SK-N-SH (cell line): Measurements from ENCODE around the gene CRTC3. TPM values are rescaled to one million over a fixed set of nuclear protein-coding genes. Genes with fewer than 3 reads are reported as not detected.

Source experiments
- CHD2 ChIP-seq: fragments of 150-350 bp; IDR thresholded peaks from 2 replicates; pipeline ENCODE4 v1.6.1; 2018; ENCODE audit warnings: low read length; ENCODE audit not compliant: partially characterized antibody
- CTCF ChIP-seq: fragments of 200-600 bp; sonication (generic); IDR thresholded peaks from 2 replicates; pipeline ENCODE4 v1.6.1; 2017; ENCODE audit warnings: antibody characterized with exemption, mild to moderate bottlenecking, moderate library complexity
- ELF1 ChIP-seq: IDR thresholded peaks from 2 replicates; pipeline ENCODE4 v1.4.0; 2012
- EZH2phosphoT487 ChIP-seq: fragments of 200-600 bp; sonication (generic); IDR thresholded peaks from 2 replicates; pipeline ENCODE4 v1.6.1; 2017; ENCODE audit warnings: low read depth, mixed run types, mild to moderate bottlenecking, antibody characterized with exemption, moderate library complexity, borderline replicate concordance
- GABPA ChIP-seq: IDR thresholded peaks from 2 replicates; pipeline ENCODE4 v1.4.0; 2012; ENCODE audit warnings: low read depth, mild to moderate bottlenecking
- IRF3 ChIP-seq: fragments of 150-350 bp; IDR thresholded peaks from 2 replicates; pipeline ENCODE4 v1.6.1; 2016; ENCODE audit warnings: mild to moderate bottlenecking, low read depth, low read length
- JUND ChIP-seq: IDR thresholded peaks from 2 replicates; pipeline ENCODE4 v1.4.0; 2012
- MAX ChIP-seq: IDR thresholded peaks from 2 replicates; pipeline ENCODE4 v1.4.0; 2012; ENCODE audit warnings: low read depth
- MEF2A ChIP-seq: IDR thresholded peaks from 2 replicates; pipeline ENCODE4 v1.4.0; 2012; ENCODE audit warnings: low read depth, borderline replicate concordance
- MXI1 ChIP-seq: IDR thresholded peaks from 2 replicates; pipeline ENCODE4 v1.6.1; 2012; ENCODE audit warnings: mild to moderate bottlenecking, low read depth, low read length, improper control_type of control experiment
- NRF1 ChIP-seq: IDR thresholded peaks from 2 replicates; pipeline ENCODE4 v1.6.1; 2012; ENCODE audit warnings: low read depth, mild to moderate bottlenecking, low read length
- POLR2AphosphoS5 ChIP-seq: IDR thresholded peaks from 2 replicates; pipeline ENCODE4 v1.6.1; 2012; ENCODE audit warnings: low read depth, low read length
- RAD21 ChIP-seq: IDR thresholded peaks from 2 replicates; pipeline ENCODE4 v1.6.1; 2012; ENCODE audit warnings: mild to moderate bottlenecking, low read length
- RCOR1 ChIP-seq: fragments of 150-350 bp; IDR thresholded peaks from 2 replicates; pipeline ENCODE4 v1.6.1; 2017; ENCODE audit warnings: antibody characterized with exemption, low read length
- TAF1 ChIP-seq: IDR thresholded peaks from 2 replicates; pipeline ENCODE4 v1.6.1; 2012; ENCODE audit warnings: low read depth, mild to moderate bottlenecking, low read length, moderate library complexity, borderline replicate concordance
- TCF12 ChIP-seq: IDR thresholded peaks from 2 replicates; pipeline ENCODE4 v1.4.0; 2012
- TEAD4 ChIP-seq: IDR thresholded peaks from 2 replicates; pipeline ENCODE4 v1.4.0; 2012; ENCODE audit warnings: mild to moderate bottlenecking, borderline replicate concordance; ENCODE audit not compliant: insufficient read depth
- USF1 ChIP-seq: IDR thresholded peaks from 2 replicates; pipeline ENCODE4 v1.4.0; 2012; ENCODE audit warnings: low read depth, borderline replicate concordance
- YY1 ChIP-seq: IDR thresholded peaks from 2 replicates; pipeline ENCODE4 v1.4.0; 2012; ENCODE audit warnings: low read depth, mild to moderate bottlenecking
- polyA plus RNA-seq, 3 experiments: library from polyadenylated mRNA; depleted of rRNA; stranded (reverse); fragments of >200 nt; gene quantifications; 2 replicates each; pipeline ENCODE4 v1.2.3, GENCODE V29; 2012
- TF ChIP-seq, protein P1 (sequence below): IDR thresholded peaks from 2 replicates; pipeline ENCODE4; 2012

The CRTC3 gene
- polyA plus RNA-seq, 1 of the 3 experiments (the other 2 are of a cell fraction), result 16.7 TPM

- peak; percentile 37; the same call in 1 of the 2 replicates for TF ChIP-seq TEAD4
- no peak for TF ChIP-seq TAF1
- TF ChIP-seq RCOR1, result no peak
- TF ChIP-seq JUND, result peak; percentile 59; the same call in 1 of the 2 replicates
- TF ChIP-seq GABPA, result no peak
- no peak for TF ChIP-seq USF1
- no peak for TF ChIP-seq YY1
- TF ChIP-seq, protein P1, sequence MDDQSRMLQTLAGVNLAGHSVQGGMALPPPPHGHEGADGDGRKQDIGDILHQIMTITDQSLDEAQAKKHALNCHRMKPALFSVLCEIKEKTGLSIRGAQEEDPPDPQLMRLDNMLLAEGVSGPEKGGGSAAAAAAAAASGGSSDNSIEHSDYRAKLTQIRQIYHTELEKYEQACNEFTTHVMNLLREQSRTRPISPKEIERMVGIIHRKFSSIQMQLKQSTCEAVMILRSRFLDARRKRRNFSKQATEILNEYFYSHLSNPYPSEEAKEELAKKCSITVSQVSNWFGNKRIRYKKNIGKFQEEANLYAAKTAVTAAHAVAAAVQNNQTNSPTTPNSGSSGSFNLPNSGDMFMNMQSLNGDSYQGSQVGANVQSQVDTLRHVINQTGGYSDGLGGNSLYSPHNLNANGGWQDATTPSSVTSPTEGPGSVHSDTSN, result peak; percentile 57; the same call in 1 of the 2 replicates
- TF ChIP-seq EZH2phosphoT487, result no peak
- no peak for TF ChIP-seq CHD2
- TF ChIP-seq RAD21, result no peak
- no peak for TF ChIP-seq CTCF
- no peak for TF ChIP-seq MEF2A
- peak; percentile 96 for TF ChIP-seq MAX
- peak; percentile 79; the same call in 1 of the 2 replicates for TF ChIP-seq TCF12
- TF ChIP-seq POLR2AphosphoS5, result no peak
- no peak for TF ChIP-seq IRF3
- no peak for TF ChIP-seq MXI1
- no peak for TF ChIP-seq NRF1
- TF ChIP-seq ELF1, result no peak
- TF ChIP-seq, all 33 proteins: peak for 9
Observed at GRCh38 chr15:90681480-90681879, 151.8 kb downstream of the CRTC3 start (continued).
